HG03159 (cell line): ENCODE data around the gene INTS3.
"Not testable (repeated sequence)": the region's sequence is repeated elsewhere in the genome, so short reads cannot be mapped to it uniquely, and the experiment has no call there.

Experiments
- ATAC-seq: cut with Tn5 transposase; IDR thresholded peaks from one replicate; pipeline ENCODE4 v1.9.1; 2021; ENCODE audit warnings: mild to moderate bottlenecking, moderate library complexity; ENCODE audit not compliant: unreplicated experiment

INTS3 gene

DNA sequence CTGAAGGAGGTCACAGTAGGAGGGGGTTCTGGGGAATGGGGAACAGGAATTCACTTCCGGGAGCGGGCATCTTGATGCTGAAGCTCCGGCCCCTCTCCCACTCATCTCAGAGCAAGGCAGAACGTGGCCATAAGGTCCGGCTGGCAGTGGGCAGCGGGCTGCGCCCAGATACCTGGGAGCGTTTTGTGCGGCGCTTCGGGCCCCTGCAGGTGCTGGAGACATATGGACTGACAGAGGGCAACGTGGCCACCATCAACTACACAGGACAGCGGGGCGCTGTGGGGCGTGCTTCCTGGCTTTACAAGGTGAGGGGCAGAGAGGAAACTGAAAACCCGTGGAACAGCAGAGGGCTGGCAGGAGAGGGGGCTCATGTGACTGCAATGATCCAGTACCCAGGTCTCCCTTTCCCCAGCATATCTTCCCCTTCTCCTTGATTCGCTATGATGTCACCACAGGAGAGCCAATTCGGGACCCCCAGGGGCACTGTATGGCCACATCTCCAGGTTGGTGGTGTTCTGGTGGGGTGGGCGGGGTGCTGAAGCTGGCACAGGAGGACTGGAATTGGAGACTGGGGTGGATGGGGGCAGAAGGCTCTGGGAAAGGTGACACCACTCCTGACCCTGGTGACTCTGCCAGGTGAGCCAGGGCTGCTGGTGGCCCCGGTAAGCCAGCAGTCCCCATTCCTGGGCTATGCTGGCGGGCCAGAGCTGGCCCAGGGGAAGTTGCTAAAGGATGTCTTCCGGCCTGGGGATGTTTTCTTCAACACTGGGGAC is 50.4 kb downstream of the INTS3 start:
- no peak for ATAC-seq

GRCh38 chr1:153778824-153779519 is 51.1 kb downstream of the INTS3 start:
- no peak for ATAC-seq

- ATAC-seq = no peak
Measured at GRCh38 chr1:153779781-153780541, 52.1 kb downstream of the INTS3 start.

DNA sequence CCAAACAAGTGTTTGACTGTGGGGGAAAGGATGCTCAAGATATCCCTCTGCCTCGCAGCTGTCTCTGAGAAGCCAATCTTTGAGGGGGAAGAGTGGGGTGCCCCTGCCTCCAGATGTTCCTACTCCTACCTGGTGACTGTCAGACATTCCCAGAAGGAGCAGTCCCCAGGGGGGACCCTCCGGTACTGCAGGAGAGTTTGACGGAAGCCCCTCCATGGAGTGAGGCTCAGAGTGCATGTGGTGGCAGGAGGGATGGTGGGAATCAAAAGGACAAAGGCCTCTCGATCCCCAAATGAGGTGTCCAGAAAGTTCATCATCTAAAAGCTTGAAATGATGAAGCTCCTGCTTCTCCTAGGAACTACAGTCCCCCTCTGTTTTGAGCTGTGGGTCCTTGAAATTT is 52.7 kb downstream of the INTS3 start:
- ATAC-seq = no peak

- ATAC-seq = not testable (repeated sequence)
Measured at GRCh38 chr1:153782648-153783047, 54.8 kb downstream of the INTS3 start.

- peak; percentile 85 for ATAC-seq
Measured at GRCh38 chr1:153783233-153784190, 55.7 kb downstream of the INTS3 start.

- no peak for ATAC-seq
Measured at GRCh38 chr1:153786038-153786790, 58.4 kb downstream of the INTS3 start.

- ATAC-seq = no peak
Measured at GRCh38 chr1:153789478-153790034, 61.7 kb downstream of the INTS3 start.

- ATAC-seq = peak; percentile 8
Measured at GRCh38 chr1:153790313-153790965, 62.6 kb downstream of the INTS3 start.

DNA sequence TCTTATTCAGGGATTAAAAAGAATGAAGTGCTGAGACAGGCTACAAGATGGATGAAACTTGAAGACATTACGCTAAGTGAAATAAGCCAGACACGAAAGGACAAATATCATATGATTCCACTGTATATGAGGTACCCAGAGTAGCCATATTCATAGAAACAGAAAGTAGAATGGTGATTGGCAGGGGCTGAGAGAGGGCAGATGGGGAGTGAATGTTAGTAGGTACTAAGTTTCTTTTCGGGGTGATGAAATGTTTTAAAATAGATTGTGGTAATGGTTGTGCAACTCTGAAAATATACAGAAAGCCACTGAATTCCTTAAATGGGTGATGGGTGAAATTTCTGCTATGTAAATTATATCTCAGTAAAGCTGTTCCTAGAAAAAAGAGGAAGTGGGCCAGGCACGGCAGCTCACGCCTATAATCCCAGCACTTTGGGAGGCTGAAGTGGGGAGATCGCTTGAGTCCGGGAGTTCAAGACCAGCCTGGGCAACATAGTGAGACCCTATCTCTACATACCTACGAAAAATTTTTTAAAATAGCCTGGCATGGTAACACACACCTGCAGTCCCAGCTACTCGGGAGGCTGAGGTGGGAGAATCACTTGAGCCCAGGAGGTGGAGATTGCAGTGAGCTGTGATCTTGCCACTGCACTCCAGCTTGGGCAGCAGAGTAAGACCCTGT is 63.3 kb downstream of the INTS3 start:
- ATAC-seq = peak; percentile 84

- peak; percentile 5 for ATAC-seq
Measured at GRCh38 chr1:153791648-153792253, 63.9 kb downstream of the INTS3 start.

DNA sequence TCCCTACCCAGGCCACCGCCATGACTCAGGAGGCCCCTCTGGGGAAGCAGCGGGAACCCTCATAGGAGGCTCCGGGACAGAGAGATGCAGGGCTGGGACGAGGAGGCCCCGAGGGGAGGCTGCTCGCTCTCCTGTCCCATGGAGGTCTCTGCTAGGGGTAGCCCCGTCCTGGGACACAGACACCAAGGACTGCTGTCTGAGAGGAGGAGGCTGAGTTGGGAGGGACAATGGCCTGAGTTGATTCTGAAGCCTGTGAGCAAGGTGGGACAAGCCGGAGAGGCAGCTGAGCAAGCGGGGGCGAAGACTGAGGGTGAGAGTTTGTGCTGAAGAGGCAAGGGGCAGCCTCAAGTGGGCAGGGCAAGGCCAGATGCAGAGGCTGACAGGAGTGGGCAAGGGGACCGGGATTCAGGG is 64.8 kb downstream of the INTS3 start:
- no peak for ATAC-seq

- ATAC-seq = no peak
Measured at GRCh38 chr1:153793261-153793972, 65.6 kb downstream of the INTS3 start.

DNA sequence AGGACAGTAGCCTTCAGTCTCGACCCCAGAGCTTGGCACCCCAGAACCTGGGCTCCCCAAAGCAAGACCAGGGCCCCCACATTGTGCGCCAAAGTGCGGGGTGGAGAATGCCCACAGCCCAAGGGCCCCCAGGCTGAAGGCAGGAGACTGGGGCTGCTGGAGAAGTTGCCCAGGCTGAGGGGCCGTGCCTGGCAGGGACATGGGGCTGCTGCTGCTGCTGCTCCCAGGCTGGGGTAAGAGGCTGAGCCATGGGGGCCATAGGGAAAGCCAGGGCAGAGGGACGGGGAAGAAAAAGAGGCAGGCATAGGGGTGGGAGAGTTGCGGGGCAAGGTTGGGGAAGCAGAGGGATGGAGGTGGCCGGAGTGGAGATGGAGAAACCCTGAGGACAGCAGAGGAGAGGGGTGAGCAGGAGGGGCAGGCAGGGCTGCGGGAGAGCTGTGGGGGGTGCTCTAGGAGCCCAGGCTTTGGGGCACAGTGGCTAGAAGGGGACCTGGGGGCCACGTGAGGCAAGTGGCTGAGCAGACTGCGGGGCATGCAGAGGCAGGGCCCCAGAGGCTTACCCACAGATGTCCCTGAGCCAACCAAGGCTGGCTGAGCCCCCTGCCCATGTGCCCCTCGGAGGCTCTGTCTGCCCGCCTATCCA is 66.2 kb downstream of the INTS3 start:
- ATAC-seq = no peak

DNA sequence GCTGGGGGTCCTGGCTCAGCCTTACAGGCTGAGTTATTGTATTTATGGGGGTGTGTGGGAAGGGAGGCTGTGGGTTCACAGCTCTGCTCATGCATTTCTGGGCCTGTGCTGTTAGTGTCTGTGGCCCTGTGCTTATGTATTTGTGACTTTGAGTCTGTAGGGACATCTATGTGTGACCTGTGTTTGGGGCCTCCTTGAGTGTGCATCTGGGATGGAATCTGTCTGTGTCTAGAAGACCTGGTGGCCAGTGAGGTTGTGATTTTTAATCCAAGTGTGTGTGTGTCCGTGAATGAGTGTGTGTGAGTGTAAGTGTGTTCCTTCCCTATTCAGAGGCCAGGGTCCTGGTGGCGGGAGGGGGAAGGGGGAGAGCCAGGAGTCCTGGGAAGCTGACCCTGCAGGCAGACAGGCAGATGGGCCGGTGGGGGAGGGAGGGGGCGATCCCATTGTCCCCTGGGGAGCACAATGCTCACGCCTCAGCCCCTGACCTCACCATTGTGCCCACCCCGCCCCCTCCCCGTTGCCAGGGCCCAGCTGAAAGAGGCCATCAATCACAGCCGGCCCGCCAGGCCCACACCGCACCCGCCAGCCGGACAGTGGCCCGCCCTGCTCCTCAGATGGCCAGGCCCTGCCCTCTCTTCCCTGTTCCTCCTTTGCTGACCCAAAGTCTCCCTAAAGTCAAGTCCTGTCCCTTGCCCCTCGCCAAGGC is 66.9 kb downstream of the INTS3 start:
- ATAC-seq = no peak

DNA sequence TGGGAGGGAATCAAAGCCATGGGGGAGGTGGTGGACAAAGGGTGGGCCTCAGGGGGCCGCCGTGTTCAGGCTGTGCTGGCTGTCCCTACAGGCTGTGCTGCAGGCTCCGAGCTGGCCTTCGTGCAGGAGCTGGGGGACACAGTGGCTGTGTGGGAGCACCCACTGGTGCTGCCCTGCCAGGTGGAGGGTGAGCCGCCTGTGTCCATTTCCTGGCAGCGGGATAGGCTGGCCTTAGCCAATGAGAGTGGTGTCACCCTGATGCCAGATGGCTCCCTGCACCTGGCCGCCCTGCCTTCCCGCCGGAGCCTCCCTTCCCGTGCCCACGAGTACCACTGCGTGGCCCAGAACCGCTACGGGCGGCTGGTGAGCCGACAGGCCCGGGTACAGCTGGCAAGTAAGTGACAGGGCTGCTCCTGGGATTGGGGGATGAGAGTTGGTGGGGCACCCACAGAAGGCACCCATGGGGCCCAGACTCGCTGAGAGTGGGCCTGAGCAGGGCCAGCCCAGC is 67.5 kb downstream of the INTS3 start:
- ATAC-seq = no peak
